KMS-11 (cell line): ENCODE measurements around the gene FRMD4A.

Source experiments
- H2AFZ ChIP-seq: fragments of 200-600 bp; sonication (generic); 2 replicates; pipeline ENCODE4 v1.6.1; 2016; ENCODE audit warnings: antibody characterized with exemption, mixed run types, low read depth
- H3K27ac ChIP-seq: fragments of 200-600 bp; sonication (generic); 2 replicates; pipeline ENCODE4 v1.6.1; 2016; ENCODE audit warnings: mild to moderate bottlenecking, mixed run types
- H3K27me3 ChIP-seq: fragments of 200-600 bp; sonication (generic); 2 replicates; pipeline ENCODE4 v1.6.1; 2017; ENCODE audit warnings: mild to moderate bottlenecking, low read depth, mixed run types, moderate library complexity; ENCODE audit not compliant: insufficient read depth
- H3K36me3 ChIP-seq: fragments of 200-600 bp; sonication (generic); 2 replicates; pipeline ENCODE4 v1.6.1; 2017; ENCODE audit warnings: mild to moderate bottlenecking, mixed run types; ENCODE audit not compliant: insufficient read depth
- H3K4me1 ChIP-seq: fragments of 200-600 bp; sonication (generic); 2 replicates; pipeline ENCODE4 v1.6.1; 2016; ENCODE audit warnings: mild to moderate bottlenecking, low read depth, mixed run types; ENCODE audit not compliant: poor library complexity, severe bottlenecking
- H3K4me2 ChIP-seq: fragments of 200-600 bp; sonication (generic); 2 replicates; pipeline ENCODE4 v1.7.0; 2016; ENCODE audit warnings: mild to moderate bottlenecking, mixed run types
- H3K4me3 ChIP-seq: fragments of 200-600 bp; sonication (generic); IDR thresholded peaks from 2 replicates; pipeline ENCODE4 v1.6.1; 2017; ENCODE audit warnings: low read depth, low read length, mixed read lengths; ENCODE audit not compliant: insufficient read depth
- H3K79me2 ChIP-seq: fragments of 200-600 bp; sonication (generic); 2 replicates; pipeline ENCODE4 v1.6.1; 2016; ENCODE audit warnings: low read depth, mixed run types; ENCODE audit not compliant: insufficient read depth
- H3K9ac ChIP-seq: fragments of 200-600 bp; sonication (generic); 2 replicates; pipeline ENCODE4 v1.6.1; 2016; ENCODE audit warnings: mild to moderate bottlenecking, mixed run types
- H4K20me1 ChIP-seq: fragments of 200-600 bp; sonication (generic); 2 replicates; pipeline ENCODE4 v1.6.1; 2016; ENCODE audit warnings: mild to moderate bottlenecking, mixed run types; ENCODE audit not compliant: insufficient read depth
- CTCF ChIP-seq: fragments of 200-600 bp; sonication (generic); conservative IDR thresholded peaks from 2 replicates; pipeline ENCODE4 v1.6.1; 2017; ENCODE audit warnings: low read depth, mild to moderate bottlenecking, antibody characterized with exemption, low read length, moderate library complexity, mixed read lengths

Gene FRMD4A

GRCh38 chr10:13803566-13804554, 526.9 kb downstream of the FRMD4A start:
- Histone ChIP-seq H3K4me3 (no peak overlapping the region), H3K9ac (no peak overlapping the region), H3K4me2 (no peak overlapping the region), H3K36me3 (no peaks in the 10 kb centered on the region), H3K27ac (no peak overlapping the region), H4K20me1 (no peaks in the 10 kb centered on the region), H2AFZ (no peak overlapping the region), H3K27me3 (no peaks in the 10 kb centered on the region), H3K4me1 (peaks cover 9% of the 10 kb centered on the region), H3K79me2 (no peaks in the 10 kb centered on the region)
- no peak for TF ChIP-seq CTCF

GRCh38 chr10:13801907-13802288, 528.8 kb downstream of the FRMD4A start:
- H3K4me1 ChIP-seq = peaks cover under 1% of the 10 kb centered on the region
- no peak overlapping the region for H2AFZ ChIP-seq
- H3K9ac ChIP-seq = no peak overlapping the region
- TF ChIP-seq CTCF = no peak
- no peaks in the 10 kb centered on the region for H3K79me2 ChIP-seq
- H3K27me3 ChIP-seq = no peaks in the 10 kb centered on the region
- no peak overlapping the region for H3K4me2 ChIP-seq
- no peak overlapping the region for H3K27ac ChIP-seq
- no peak overlapping the region for H3K4me3 ChIP-seq
- H3K36me3 ChIP-seq = no peaks in the 10 kb centered on the region
- H4K20me1 ChIP-seq = no peaks in the 10 kb centered on the region

- H3K9ac ChIP-seq = no peak overlapping the region
- H3K4me1 ChIP-seq = peaks cover 6% of the 10 kb centered on the region
- no peak overlapping the region for H3K4me3 ChIP-seq
- no peak overlapping the region for H3K4me2 ChIP-seq
- no peaks in the 10 kb centered on the region for H3K79me2 ChIP-seq
- no peak overlapping the region for H3K27ac ChIP-seq
- no peak overlapping the region for H2AFZ ChIP-seq
- no peak for TF ChIP-seq CTCF
- no peaks in the 10 kb centered on the region for H3K36me3 ChIP-seq
- H4K20me1 ChIP-seq = no peaks in the 10 kb centered on the region
- H3K27me3 ChIP-seq = no peaks in the 10 kb centered on the region
These were observed 529.4 kb downstream of the FRMD4A start for GRCh38 chr10:13801156-13801906.

GRCh38 chr10:13797164-13797563, 533.6 kb downstream of the FRMD4A start:
- H3K9ac ChIP-seq = no peak overlapping the region
- H3K4me3 ChIP-seq = no peak overlapping the region
- H3K4me2 ChIP-seq = no peak overlapping the region
- no peak for TF ChIP-seq CTCF
- H3K27me3 ChIP-seq = no peaks in the 10 kb centered on the region
- no peaks in the 10 kb centered on the region for H3K79me2 ChIP-seq
- no peaks in the 10 kb centered on the region for H4K20me1 ChIP-seq
- no peak overlapping the region for H3K27ac ChIP-seq
- H3K4me1 ChIP-seq = peaks cover 28% of the 10 kb centered on the region
- no peak overlapping the region for H2AFZ ChIP-seq
- no peaks in the 10 kb centered on the region for H3K36me3 ChIP-seq
